Activated naive CD4-positive, alpha-beta T cell treated with anti-CD3 and anti-CD28 coated beads, Interleukin-2, amount 10 ng/mL, durations not matched to agents 7 days and 5 days (primary cell): ENCODE results near the gene COL23A1.
"Not testable (repeated sequence)": the region's sequence is repeated elsewhere in the genome, so short reads cannot be mapped to it uniquely, and the experiment has no call there.

Experiments used
- CTCF ChIA-PET: fragments of 350-600 bp; sonication (Branson Sonifier 250); formaldehyde crosslinking; loops from one replicate; lab custom pipeline; 2021; ENCODE audit warnings: antibody characterized with exemption; lab: Charles Lee
- DNase-seq: peaks from one replicate; pipeline ENCODE4 v3.0.0-alpha.2; 2020
- H3K27ac Mint-ChIP-seq: one replicate; pipeline ENCODE4 v1.8.0; 2021; ENCODE audit warnings: mild to moderate bottlenecking, moderate library complexity, mixed read lengths
- H3K27me3 Mint-ChIP-seq: one replicate; pipeline ENCODE4 v1.8.0; 2021; ENCODE audit warnings: mild to moderate bottlenecking, mixed read lengths
- H3K36me3 Mint-ChIP-seq: one replicate; pipeline ENCODE4 v1.8.0; 2021; ENCODE audit warnings: mixed read lengths
- H3K4me1 Mint-ChIP-seq: one replicate; pipeline ENCODE4 v1.8.0; 2021; ENCODE audit warnings: mixed read lengths
- H3K4me3 Mint-ChIP-seq: one replicate; pipeline ENCODE4 v1.8.0; 2021; ENCODE audit warnings: mild to moderate bottlenecking, moderate library complexity, mixed read lengths
- H3K9me3 Mint-ChIP-seq: one replicate; pipeline ENCODE4 v1.8.0; 2021; ENCODE audit warnings: mixed read lengths

The COL23A1 gene

DNA sequence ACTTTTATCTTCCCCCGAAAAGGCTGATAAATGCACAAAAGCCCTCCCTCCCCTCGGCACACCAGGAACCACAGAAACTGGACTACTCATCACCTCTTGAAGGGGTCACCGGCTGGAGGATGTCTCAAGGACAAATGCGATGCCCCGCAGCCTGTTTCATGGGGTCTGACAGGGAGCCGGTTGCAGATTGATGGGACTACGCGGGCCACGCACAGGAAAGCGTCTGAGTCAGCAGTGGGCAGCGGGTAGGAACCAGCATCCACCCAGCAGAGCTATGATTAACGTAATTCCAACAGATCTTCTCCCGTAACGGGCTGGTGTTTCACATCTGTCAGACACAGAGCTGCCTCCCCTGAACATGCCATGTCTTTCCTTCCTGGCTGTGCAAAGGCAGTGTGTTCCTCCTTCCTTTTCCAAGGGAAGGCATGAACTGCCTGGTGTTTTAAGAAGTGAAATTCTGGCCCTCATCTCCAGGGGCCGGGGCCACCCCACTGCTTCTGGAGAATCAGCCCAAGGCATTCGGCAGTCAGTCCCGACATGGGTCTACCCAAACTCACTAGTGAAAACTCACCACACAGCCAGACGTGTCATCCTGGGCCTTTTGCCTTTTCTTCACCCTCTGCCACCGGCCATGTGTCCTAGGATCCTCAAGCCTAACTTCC is 213.1 kb downstream of the COL23A1 start:
- DNase-seq, result no peak
- H3K27me3 Mint-ChIP-seq, result peaks cover 5% of the 10 kb centered on the region
- H3K4me1 Mint-ChIP-seq, result no peaks in the 10 kb centered on the region
- no peak overlapping the region for H3K4me3 Mint-ChIP-seq
- H3K36me3 Mint-ChIP-seq, result no peaks in the 10 kb centered on the region
- CTCF ChIA-PET, result no interaction called here
- H3K27ac Mint-ChIP-seq, result no peak overlapping the region
- H3K9me3 Mint-ChIP-seq, result no peaks in the 10 kb centered on the region

DNA sequence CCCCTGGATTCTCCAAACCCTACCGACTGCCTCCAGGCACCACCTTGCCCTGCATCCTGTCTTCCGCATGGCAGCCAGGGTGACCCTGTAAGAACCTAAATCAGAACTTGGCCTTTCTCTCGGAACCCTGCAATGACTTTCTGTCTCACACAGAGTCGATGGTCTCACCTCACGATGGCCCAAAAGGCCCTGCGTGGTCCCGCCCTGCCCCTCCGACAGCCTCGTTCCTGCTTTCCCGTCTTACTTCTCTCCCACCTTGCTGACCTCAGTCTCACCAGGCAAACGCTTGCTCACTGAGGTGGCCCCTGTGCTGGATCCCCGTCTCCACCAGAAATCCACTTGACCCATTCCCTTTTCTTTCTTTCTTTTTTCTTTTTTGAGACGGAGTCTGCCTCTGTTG is 214.8 kb downstream of the COL23A1 start:
- DNase-seq, result no peak
- Mint-ChIP-seq H3K4me1 (no peaks in the 10 kb centered on the region), H3K4me3 (no peak overlapping the region), H3K9me3 (no peaks in the 10 kb centered on the region), H3K27me3 (peaks cover 8% of the 10 kb centered on the region), H3K27ac (no peak overlapping the region), H3K36me3 (no peaks in the 10 kb centered on the region)
- CTCF ChIA-PET, result no interaction called here

DNA sequence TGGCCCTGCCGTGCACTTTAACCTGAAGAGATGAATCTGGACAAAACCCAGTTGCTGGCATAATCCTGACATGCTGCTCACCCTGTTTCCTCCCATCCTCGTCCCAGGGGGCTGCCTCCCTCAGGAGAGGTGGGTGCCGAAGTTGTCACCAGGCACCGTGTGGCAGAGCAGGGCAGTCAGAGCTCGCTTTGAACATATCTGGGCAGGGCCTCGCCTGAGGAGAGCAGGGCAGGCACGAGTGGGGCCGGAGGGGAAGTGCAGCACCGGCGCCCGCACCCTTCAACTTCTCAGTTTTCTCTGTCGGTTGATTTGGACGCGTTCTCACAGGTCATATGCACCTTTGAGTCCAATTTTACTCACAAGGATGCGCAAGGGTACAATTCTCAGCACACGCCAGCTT is 216.5 kb downstream of the COL23A1 start:
- peaks cover 8% of the 10 kb centered on the region for H3K27me3 Mint-ChIP-seq
- no peaks in the 10 kb centered on the region for H3K4me1 Mint-ChIP-seq
- no peak overlapping the region for H3K4me3 Mint-ChIP-seq
- no peak for DNase-seq
- no peak overlapping the region for H3K27ac Mint-ChIP-seq
- CTCF ChIA-PET, result no interaction called here
- H3K36me3 Mint-ChIP-seq, result no peaks in the 10 kb centered on the region
- H3K9me3 Mint-ChIP-seq, result no peaks in the 10 kb centered on the region

DNA sequence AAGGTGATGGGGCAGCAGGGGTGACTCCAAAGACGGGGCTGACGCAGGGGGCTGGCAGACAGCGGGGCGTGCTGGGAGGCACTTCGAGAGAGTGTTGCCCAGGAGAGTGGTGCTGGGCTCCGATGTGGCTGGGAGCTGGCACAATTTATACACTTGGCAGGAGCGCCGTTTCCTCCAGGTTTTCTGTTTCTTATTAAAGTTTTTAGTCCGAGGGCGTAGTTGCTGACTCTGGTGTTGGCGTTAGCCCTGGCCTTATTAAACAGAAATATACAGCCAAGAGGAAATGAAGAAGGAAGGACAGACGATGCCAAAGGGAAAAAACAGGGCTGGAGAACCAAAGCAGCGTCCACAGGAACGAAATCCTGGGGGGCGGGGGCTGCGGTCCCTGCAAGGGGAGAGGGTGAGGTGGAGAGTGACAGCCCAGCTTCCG is 218.0 kb downstream of the COL23A1 start:
- CTCF ChIA-PET, result no interaction called here
- no peak overlapping the region for H3K27ac Mint-ChIP-seq
- peaks cover 3% of the 10 kb centered on the region for H3K27me3 Mint-ChIP-seq
- no peak overlapping the region for H3K4me3 Mint-ChIP-seq
- DNase-seq, result no peak
- no peaks in the 10 kb centered on the region for H3K9me3 Mint-ChIP-seq
- H3K4me1 Mint-ChIP-seq, result no peaks in the 10 kb centered on the region
- H3K36me3 Mint-ChIP-seq, result no peaks in the 10 kb centered on the region

DNA sequence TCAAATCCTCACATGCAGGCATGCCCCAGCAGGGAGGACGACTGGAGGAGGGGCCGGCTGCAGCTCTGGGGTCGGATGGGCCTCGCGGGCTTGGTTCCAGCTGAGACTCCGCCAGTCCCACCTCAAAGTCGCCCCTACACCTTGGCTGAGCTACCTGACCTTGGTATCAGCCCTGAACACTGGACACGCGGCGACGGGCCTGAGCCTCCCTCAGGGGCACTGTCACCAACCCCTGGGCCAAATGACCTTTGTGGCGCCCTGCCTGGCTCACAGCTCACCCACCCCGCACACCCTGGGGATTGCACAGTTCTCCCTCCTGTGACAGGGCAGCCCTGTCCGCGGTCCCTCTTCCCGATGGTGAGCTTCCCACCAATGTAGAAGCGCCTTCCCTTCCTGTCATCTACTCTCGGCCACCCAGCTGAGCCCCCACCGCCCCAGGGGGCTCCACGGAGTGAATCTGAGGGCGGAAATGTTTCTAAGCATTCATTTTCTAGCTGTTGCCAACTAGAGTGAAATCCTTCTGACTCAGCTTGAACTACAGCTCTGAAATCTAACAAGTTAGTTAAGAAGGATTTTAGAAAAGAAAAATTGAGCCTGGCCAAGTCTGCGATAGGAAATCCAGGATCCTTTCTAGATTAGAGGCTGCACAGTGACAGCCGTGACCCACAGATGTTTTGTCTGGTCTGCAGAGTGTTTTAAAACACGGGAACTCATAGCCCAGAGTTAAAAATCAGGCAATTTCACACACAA is 218.7 kb downstream of the COL23A1 start:
- H3K36me3 Mint-ChIP-seq, result no peaks in the 10 kb centered on the region
- no peak for DNase-seq
- H3K27ac Mint-ChIP-seq, result no peak overlapping the region
- no peaks in the 10 kb centered on the region for H3K4me1 Mint-ChIP-seq
- CTCF ChIA-PET, result no interaction called here
- peaks cover 3% of the 10 kb centered on the region for H3K27me3 Mint-ChIP-seq
- no peaks in the 10 kb centered on the region for H3K9me3 Mint-ChIP-seq
- no peak overlapping the region for H3K4me3 Mint-ChIP-seq

DNA sequence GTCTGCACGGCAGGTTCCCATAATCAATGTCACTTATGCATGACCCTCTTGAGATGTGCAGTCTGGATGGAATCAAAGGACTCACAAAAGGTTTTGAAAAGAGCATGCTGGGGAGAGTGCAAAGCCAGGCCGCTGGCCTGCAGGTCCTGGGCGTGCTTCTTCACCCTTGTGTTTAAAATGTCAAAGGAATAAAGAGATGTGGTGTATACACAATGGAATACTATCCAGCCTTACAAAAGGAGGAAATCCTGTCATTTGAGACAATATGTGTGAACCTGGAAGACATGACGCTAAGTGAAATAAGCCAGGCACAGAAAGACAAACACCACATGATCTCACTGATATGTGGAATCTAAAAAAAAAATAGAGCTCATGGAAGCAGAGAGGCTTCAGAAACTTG is 220.1 kb downstream of the COL23A1 start:
- Mint-ChIP-seq H3K9me3 (no peaks in the 10 kb centered on the region), H3K27me3 (peaks cover 3% of the 10 kb centered on the region)

DNA sequence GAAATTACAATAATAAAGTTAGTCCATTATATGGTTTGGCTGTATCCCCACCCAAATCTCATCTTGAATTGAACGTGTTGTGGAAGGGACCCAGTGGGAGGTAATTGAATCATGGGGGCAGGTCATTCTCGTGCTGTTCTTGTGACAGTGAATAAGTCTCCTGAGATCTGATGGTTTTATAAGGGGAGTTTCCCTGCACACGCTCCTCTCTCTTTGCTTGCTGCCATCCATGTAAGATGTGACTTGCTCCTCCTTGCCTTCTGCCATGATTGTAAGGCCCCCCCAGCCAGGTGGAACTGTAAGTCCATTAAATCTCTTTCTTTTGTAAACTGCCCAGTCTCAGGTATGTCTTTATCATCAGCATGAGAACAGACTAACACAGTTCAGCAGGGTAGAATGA is 220.7 kb downstream of the COL23A1 start:
- H3K9me3 Mint-ChIP-seq, H3K36me3 Mint-ChIP-seq, H3K27ac Mint-ChIP-seq, DNase-seq, CTCF ChIA-PET, H3K4me3 Mint-ChIP-seq, H3K4me1 Mint-ChIP-seq, H3K27me3 Mint-ChIP-seq: not testable (repeated sequence)

More for the DNA sequence above, 220.1 kb downstream of the COL23A1 start:
- no peak overlapping the region for H3K4me3 Mint-ChIP-seq
- no peak for DNase-seq
- CTCF ChIA-PET, result no interaction called here
- no peaks in the 10 kb centered on the region for H3K36me3 Mint-ChIP-seq
- H3K4me1 Mint-ChIP-seq, result no peaks in the 10 kb centered on the region
- H3K27ac Mint-ChIP-seq, result no peak overlapping the region

DNA sequence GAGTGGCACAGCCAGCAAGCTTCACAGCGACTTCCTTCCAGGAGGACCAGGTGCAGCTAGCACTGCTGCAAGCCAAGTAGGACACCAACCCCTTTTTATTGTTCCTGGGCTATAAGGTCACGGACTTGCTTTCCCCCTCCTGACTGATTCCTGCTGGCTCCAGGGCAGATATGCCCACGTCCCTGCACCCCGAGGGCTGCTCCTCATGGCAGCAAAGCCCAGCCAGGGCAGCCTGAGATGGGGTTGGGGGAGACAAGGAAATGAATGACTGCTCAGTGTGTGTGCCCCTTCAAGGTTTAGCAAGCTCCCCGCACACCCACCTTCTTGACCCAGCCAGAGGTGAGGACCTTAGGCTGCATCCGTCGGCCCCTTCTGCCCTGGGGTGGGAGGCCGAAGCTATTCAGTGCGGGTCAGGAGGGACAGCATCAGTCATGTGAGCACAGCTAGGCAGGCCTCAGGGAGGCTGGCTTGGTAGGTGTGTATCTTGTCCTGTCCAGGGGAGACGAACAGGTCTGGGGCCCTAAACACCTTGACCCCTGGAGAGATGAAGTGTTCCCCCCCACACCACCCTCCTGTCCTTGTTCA is 221.4 kb downstream of the COL23A1 start:
- CTCF ChIA-PET, result no interaction called here
- no peak overlapping the region for H3K27ac Mint-ChIP-seq
- peaks cover 3% of the 10 kb centered on the region for H3K4me1 Mint-ChIP-seq
- no peaks in the 10 kb centered on the region for H3K36me3 Mint-ChIP-seq
- no peak overlapping the region for H3K4me3 Mint-ChIP-seq
- peaks cover 3% of the 10 kb centered on the region for H3K27me3 Mint-ChIP-seq
- DNase-seq, result no peak
- no peaks in the 10 kb centered on the region for H3K9me3 Mint-ChIP-seq

DNA sequence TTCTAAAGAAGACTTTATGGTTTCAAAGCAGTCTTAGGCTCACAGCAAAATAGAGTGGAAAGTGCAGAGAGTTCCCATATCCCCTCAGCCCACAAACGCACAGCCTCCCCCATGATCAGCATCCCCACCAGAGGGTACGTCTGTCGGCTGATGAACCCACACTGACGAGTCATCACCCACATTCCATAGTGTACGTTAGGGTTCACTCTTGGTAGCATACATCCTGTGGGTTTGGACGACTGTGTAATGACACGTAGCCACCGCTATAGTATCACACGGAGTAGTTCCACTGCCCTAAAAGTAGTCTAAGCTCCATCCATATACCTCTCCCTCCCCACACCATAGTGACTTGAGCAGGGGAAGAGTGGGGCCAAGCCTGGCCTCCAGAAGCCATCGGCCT is 221.9 kb downstream of the COL23A1 start:
- Mint-ChIP-seq H3K27ac (no peak overlapping the region), H3K36me3 (no peaks in the 10 kb centered on the region), H3K27me3 (peaks cover 3% of the 10 kb centered on the region), H3K9me3 (no peaks in the 10 kb centered on the region), H3K4me1 (peaks cover 3% of the 10 kb centered on the region), H3K4me3 (no peak overlapping the region)
- CTCF ChIA-PET, result no interaction called here
- DNase-seq, result no peak

DNA sequence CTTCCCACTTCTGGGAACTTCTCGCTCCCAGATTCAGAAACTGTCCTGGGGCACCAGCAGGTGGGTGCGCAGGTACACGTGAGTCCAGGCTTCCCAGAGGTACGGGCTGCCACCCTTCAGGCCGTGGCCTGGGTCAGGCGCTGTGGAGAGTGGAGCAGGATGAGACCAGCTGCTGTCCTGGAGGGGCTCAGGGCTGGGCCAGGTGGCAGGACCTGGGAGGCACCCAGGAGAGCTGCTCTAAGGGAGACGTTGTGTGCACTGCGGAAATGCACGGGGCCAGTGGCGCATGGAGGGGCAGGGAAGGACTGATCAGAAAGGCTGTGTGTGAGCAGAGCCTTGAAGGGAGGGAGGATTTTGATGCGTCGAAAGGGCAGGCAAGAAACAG is 222.5 kb downstream of the COL23A1 start:
- H3K4me1 Mint-ChIP-seq, result peaks cover 3% of the 10 kb centered on the region
- H3K27me3 Mint-ChIP-seq, result peaks cover 3% of the 10 kb centered on the region
- H3K27ac Mint-ChIP-seq, result no peak overlapping the region
- CTCF ChIA-PET, result no interaction called here
- no peak overlapping the region for H3K4me3 Mint-ChIP-seq
- no peaks in the 10 kb centered on the region for H3K36me3 Mint-ChIP-seq
- no peak for DNase-seq
- H3K9me3 Mint-ChIP-seq, result no peaks in the 10 kb centered on the region

DNA sequence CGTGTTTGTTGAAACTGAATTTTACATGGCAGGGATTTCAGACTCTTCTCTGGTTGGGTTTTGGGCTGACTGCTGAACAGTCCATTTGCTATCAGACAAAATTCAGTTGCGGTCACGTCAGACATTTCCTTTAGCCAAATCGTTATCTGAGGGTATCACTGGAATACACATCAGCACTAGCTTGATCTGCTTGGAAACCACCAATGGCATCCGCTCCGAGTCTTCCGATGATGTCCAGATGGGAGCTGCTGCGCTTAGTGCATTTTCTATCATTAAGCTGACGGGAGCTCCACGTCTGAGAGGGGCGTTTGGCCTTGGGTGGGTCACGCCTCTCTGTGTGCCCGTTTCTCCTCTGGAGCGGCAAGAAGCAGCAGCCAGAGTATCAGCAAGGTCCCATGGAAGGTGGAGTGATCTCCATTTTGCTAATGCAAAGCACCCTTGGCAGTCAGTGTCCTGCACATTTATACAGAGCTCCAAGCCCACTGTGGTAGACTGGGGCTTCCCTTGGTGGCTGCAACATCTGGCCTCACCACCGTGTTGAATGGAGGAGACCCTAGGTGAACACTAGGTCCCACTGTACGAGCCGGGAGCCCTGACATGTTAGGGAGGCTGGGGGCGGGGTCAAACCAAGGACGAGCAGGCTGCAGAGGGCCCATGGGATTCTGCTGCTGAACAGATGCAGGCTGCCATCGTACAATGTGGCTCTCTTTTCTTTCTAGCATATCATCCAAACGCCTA is 223.0 kb downstream of the COL23A1 start:
- Mint-ChIP-seq H3K36me3 (no peaks in the 10 kb centered on the region), H3K27me3 (peaks cover 3% of the 10 kb centered on the region), H3K4me1 (peaks cover 3% of the 10 kb centered on the region), H3K4me3 (no peak overlapping the region), H3K9me3 (no peaks in the 10 kb centered on the region), H3K27ac (no peak overlapping the region)
- DNase-seq, result no peak
- CTCF ChIA-PET, result no interaction called here

DNA sequence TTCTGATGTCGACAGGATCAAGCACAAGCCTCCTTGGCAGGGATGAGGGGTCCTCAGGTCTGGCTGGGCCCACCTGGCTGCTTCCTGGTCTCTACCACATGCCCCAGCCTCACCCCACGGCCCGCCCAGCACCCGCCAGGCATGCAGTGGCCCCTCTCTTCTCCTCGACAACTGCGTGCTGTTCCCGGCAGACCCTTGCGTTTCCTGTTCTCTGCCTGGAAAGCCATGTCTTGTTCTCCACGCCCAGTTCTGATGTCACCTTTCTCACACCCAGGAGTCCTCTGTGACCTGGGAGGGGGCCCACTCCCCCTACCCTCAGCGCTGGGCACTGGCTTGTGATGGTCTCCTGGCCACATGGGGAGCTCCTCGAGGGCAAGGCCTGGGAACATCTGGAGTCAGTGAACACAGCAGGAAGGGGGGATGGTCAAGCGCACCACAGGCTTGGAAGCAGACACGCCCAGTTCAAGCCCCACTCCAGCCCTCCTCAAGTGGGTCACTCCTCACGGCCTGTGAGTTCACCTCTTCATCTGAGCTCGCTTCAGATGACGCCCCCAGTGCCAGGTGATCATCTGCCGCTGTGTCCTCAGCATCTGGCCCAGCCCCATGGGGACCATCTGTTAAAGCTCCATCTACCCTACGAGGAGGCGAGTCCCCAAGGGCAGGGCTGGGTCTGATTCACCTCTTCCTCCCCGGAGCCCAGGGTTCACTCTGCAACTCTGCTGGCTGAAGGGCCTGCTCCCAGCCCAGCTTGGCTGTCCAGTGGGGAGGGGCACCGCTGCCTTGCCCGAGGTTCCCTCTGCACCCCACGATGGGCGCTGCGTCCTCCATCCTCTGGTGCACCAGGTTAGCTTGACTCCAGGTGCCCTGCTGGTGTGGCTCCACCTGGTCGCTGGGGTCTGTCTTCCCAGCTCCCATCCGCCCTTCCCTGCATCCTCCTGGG is 224.4 kb downstream of the COL23A1 start:
- H3K4me1 Mint-ChIP-seq, result peaks cover 3% of the 10 kb centered on the region
- no peaks in the 10 kb centered on the region for H3K36me3 Mint-ChIP-seq
- no peak overlapping the region for H3K27ac Mint-ChIP-seq
- H3K4me3 Mint-ChIP-seq, result no peak overlapping the region
- CTCF ChIA-PET, result no interaction called here
- H3K9me3 Mint-ChIP-seq, result no peaks in the 10 kb centered on the region
- no peak for DNase-seq
- H3K27me3 Mint-ChIP-seq, result peaks cover 4% of the 10 kb centered on the region

DNA sequence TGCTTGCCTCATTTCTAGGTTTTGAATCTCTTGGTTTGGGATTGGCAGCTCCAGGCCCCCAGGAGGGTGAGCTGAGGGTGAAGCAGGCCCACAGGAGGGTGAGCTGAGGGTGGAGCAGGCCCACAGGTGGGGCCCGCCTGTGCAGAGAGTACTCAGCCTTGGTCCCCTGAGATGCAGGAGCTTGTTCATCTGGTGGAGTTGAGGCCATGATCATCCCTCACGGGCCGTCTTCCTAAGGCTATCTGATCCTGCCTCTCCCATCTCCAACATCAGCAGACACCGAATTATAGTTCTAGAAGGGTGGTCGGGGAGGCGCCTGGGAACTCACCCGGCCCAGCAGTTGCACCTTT is 225.9 kb downstream of the COL23A1 start:
- Mint-ChIP-seq H3K4me3 (no peak overlapping the region), H3K27ac (no peak overlapping the region), H3K27me3 (peaks cover 11% of the 10 kb centered on the region), H3K4me1 (peaks cover 3% of the 10 kb centered on the region), H3K9me3 (no peaks in the 10 kb centered on the region), H3K36me3 (no peaks in the 10 kb centered on the region)
- CTCF ChIA-PET, result no interaction called here
- DNase-seq, result no peak
